OCI-LY1 (cell line): ENCODE data around the gene BTBD10.

Source experiments
- CTCF ChIP-seq: fragments of 200-600 bp; sonication (generic), shearing (Covaris generic); IDR thresholded peaks from 2 replicates; pipeline ENCODE4 v1.5.1; 2017; ENCODE audit warnings: mild to moderate bottlenecking, antibody characterized with exemption, low read length, moderate library complexity, mixed read lengths
- EZH2 ChIP-seq: fragments of 200-600 bp; sonication (generic), shearing (Covaris generic); IDR thresholded peaks from 2 replicates; pipeline ENCODE4 v1.8.0; 2017; ENCODE audit warnings: borderline replicate concordance, mixed run types, mild to moderate bottlenecking, antibody characterized with exemption, low read length, moderate library complexity, mixed read lengths

- TF ChIP-seq CTCF (no peak), EZH2 (no peak)
Observed at GRCh38 chr11:13339195-13340153, 123.5 kb downstream of the BTBD10 start.
